Mesothelial cell of epicardium (in vitro differentiated cells): Measurements from ENCODE around the gene TTC22. TPM values are rescaled to one million over a fixed set of nuclear protein-coding genes. Genes with fewer than 3 reads are reported as not detected.

ENCODE experiments used
- DNase-seq, 2 experiments: peaks; one replicate each; pipeline ENCODE4 v3.0.0; 2021; ENCODE audit warnings: low spot score in 2 of 2; ENCODE audit not compliant: unreplicated experiment in 2 of 2
- H3K27ac Mint-ChIP-seq: 2 replicates; pipeline ENCODE4 v1.8.0; 2021; ENCODE audit warnings: mixed read lengths
- H3K27me3 Mint-ChIP-seq: 2 replicates; pipeline ENCODE4 v1.8.0; 2021; ENCODE audit warnings: low read depth, mixed read lengths
- H3K36me3 Mint-ChIP-seq: 2 replicates; pipeline ENCODE4 v1.8.0; 2021; ENCODE audit warnings: mixed read lengths
- H3K4me1 Mint-ChIP-seq: 2 replicates; pipeline ENCODE4 v1.8.0; 2021; ENCODE audit warnings: mixed read lengths
- H3K4me3 Mint-ChIP-seq: 2 replicates; pipeline ENCODE4 v1.8.0; 2021; ENCODE audit warnings: mild to moderate bottlenecking, moderate library complexity, mixed read lengths
- H3K9me3 Mint-ChIP-seq: 2 replicates; pipeline ENCODE4 v1.8.0; 2021; ENCODE audit warnings: mixed read lengths
- CTCF ChIP-seq: fragments of 200-600 bp; sonication (generic); IDR thresholded peaks from one replicate; pipeline ENCODE4 v1.5.0; 2021; ENCODE audit warnings: antibody characterized with exemption; ENCODE audit not compliant: unreplicated experiment
- total RNA-seq: library from RNA; stranded (reverse); gene quantifications from 3 replicates; pipeline ENCODE4 v1.2.1, GENCODE V29; 2021

Gene TTC22
- total RNA-seq, 1 donor from 2014 or later = 1.3 TPM

GRCh38 chr1:54809496-54810074 lies 8.5 kb upstream of the TTC22 start:
- no peak for DNase-seq
- Mint-ChIP-seq H3K9me3 (no peaks in the 10 kb centered on the region), H3K27ac (no peak overlapping the region), H3K27me3 (peaks cover 2% of the 10 kb centered on the region), H3K36me3 (no peaks in the 10 kb centered on the region), H3K4me1 (no peaks in the 10 kb centered on the region), H3K4me3 (no peak overlapping the region)
- no peak for TF ChIP-seq CTCF

GRCh38 chr1:54808443-54809207 lies 7.5 kb upstream of the TTC22 start:
- no peaks in the 10 kb centered on the region for H3K36me3 Mint-ChIP-seq
- no peak for TF ChIP-seq CTCF
- no peak overlapping the region for H3K4me3 Mint-ChIP-seq
- H3K9me3 Mint-ChIP-seq = no peaks in the 10 kb centered on the region
- H3K27me3 Mint-ChIP-seq = peaks cover 3% of the 10 kb centered on the region
- H3K4me1 Mint-ChIP-seq = no peaks in the 10 kb centered on the region
- DNase-seq = peak in 1 of 2 experiments; percentile 29
- H3K27ac Mint-ChIP-seq = peak overlapping the region; percentile 43

- H3K4me1 Mint-ChIP-seq = no peaks in the 10 kb centered on the region
- no peak overlapping the region for H3K27ac Mint-ChIP-seq
- H3K36me3 Mint-ChIP-seq = no peaks in the 10 kb centered on the region
- H3K9me3 Mint-ChIP-seq = no peaks in the 10 kb centered on the region
- peaks cover 7% of the 10 kb centered on the region for H3K27me3 Mint-ChIP-seq
- no peak for TF ChIP-seq CTCF
- no peak overlapping the region for H3K4me3 Mint-ChIP-seq
- DNase-seq = peak in 1 of 2 experiments; percentile 13
Measured at GRCh38 chr1:54807756-54808155, 6.6 kb upstream of the TTC22 start.

- H3K27me3 Mint-ChIP-seq = peaks cover 7% of the 10 kb centered on the region
- H3K9me3 Mint-ChIP-seq = no peaks in the 10 kb centered on the region
- no peak overlapping the region for H3K27ac Mint-ChIP-seq
- no peak for TF ChIP-seq CTCF
- H3K4me1 Mint-ChIP-seq = no peaks in the 10 kb centered on the region
- peak in 1 of 2 experiments; percentile 33 for DNase-seq
- H3K4me3 Mint-ChIP-seq = no peak overlapping the region
- H3K36me3 Mint-ChIP-seq = no peaks in the 10 kb centered on the region
Measured at GRCh38 chr1:54806931-54807611, 5.9 kb upstream of the TTC22 start.

GRCh38 chr1:54805981-54806381 lies 4.9 kb upstream of the TTC22 start:
- Mint-ChIP-seq H3K4me1 (peaks cover 1% of the 10 kb centered on the region), H3K36me3 (no peaks in the 10 kb centered on the region), H3K27ac (no peak overlapping the region), H3K9me3 (no peaks in the 10 kb centered on the region), H3K4me3 (no peak overlapping the region), H3K27me3 (peaks cover 16% of the 10 kb centered on the region)
- no peak for TF ChIP-seq CTCF
- DNase-seq = peak in 1 of 2 experiments; percentile 33
